TTC549 (cell line): ENCODE results near the gene SMIM15.

Experiments
- FAIRE-seq: peaks from 2 replicates; lab custom pipeline; 2012; peaks lifted over from hg19 to GRCh38; lab: Jason Lieb, UNC

SMIM15 gene

DNA sequence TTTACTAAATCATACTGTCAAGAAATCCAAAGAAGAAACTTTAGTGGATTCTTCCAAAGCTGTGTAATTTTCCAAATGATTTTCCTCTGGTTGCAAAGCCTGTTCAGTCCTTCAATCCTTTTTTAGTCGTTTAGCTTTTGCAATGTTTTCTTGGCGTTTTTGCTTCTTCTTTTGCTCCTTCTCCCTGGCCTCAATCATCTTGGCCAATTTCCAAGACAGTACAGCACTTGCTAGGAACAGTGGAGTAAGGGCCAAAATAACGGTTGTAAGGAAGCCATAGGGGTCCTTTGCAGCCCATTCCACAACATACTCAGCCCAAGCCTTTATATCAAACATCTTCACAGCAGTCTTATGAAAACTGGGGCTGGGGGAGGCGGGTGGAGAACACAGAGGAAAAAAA, 2.4 kb downstream of the SMIM15 start:
- no peak for FAIRE-seq

DNA sequence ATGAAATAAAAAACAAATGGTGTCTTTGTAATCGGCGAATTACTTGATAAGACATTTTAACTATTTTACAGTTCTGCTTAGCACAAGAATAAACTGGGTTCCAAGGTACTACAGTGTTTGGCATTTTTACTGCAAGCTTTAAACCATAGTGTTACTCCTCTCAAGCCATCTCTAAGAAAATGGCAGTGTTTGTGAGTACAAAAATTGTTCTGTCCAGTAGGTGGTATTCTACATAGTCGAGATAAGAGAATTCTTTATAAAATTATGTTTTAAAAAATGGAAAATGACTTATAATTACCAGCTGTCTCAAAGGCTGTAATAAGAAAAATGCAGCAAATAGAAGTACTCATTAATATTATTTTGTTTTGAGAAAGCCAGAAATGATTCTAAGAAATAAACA, 3.2 kb downstream of the SMIM15 start:
- FAIRE-seq = no peak

DNA sequence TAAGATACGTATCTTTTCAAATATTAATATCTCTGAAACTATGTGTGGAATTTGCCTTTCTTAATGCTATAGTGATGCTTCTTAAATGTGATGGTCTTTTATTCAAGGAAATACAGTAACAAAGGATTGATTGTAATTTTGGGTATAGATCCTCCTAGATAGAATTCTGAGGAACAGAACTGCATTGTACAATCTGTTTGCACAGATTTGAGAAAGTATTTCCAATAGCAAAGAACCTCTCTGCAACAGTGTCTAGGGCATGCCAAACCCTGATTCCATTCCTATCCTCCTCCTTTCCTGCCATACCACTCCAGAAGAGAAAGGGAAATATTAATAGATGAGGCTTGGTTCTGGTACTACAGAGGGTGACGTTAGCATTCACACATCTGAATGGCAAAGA, 10.4 kb downstream of the SMIM15 start:
- FAIRE-seq = no peak

DNA sequence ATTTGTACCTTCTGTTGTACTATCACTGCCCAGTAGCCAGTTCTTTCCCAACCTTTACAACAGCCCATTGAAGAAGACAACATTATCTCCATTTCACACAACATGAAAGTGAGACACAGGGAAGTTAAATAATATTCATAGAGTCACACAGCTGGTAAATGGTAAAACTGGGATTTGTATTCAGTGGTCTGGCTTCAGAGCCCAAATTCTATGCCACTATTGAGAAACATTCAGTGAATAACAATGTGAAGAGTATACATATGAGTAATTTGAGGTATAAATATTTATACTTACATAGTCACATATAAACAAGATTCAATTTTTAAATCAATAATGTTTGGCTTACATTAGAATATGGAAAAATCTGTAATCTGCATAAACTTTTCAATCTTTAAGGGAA, 13.8 kb downstream of the SMIM15 start:
- FAIRE-seq = no peak

DNA sequence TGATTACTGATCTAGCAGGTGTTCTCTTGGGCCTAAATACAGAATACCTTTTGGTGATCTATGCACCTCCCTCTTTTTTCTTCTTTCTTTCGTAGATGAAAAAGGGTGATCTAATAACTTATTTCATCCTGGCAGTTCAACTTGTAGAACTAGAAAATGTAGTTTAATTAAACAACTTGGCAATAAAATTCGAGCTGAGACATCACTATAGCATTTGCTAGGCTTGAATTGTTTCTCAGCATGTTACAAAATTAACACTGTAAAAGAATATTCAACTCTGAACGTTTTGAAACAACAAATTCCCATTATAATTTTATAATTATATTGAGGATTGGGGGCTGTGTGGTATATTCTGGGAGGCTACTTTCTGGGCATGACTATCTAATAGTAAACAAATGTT, 19.5 kb downstream of the SMIM15 start:
- no peak for FAIRE-seq

DNA sequence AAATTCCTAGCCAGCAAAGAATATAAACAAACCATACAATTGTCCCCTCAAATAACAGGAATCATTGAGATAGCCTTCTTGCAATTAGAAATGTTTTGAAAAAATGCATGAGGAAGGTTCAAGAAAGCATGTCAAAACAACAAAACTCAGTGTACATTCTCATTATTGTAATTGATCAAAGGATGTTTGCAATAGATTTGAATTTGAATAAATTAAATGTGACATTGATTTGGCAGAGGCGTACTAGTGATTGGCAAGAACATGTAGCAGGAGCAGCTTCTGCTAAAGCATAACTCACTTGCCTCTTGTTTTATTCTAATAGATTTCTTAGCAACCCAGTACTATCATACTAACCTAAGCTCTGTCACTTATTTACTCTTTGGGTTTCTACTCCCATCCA, 19.9 kb downstream of the SMIM15 start:
- FAIRE-seq = no peak

DNA sequence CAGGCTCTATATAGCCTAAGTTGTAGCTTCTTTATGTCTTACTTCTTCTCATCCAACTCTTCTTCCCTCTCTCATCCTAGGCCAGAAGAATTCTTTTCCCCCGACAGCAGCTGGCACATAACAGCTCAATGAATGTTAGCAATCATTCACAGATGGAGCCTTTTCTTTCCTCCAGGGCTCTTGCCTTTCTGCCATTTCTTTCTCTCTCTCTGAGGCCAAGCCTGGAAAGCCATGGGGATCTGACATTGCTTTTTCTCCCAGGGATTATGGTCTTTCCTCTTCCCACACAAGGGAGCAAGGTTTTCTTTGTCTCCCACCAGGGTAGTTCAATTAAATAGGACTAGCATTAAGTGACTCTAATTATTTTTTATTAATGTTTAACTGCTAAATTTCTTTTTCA, 20.5 kb downstream of the SMIM15 start:
- FAIRE-seq = no peak

DNA sequence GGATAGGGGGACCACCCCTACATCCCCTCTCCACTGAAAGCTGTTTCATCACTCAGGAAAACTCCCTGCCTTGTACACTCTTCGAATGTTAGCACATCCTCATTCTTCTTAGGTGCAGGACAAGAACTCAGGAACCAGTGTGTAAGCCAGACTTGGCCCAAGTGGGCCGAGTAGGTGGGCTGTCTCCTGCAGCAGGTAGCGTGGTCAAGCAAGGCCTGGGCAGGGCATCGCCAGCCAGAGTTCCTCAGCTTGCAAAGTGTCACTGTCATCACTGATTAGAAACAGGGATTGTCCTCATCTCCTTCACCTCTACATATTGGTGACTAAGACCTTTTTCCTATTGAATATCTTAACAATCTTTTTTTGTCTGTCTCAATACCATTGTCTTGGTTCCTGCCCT, 22.3 kb downstream of the SMIM15 start:
- FAIRE-seq = no peak

DNA sequence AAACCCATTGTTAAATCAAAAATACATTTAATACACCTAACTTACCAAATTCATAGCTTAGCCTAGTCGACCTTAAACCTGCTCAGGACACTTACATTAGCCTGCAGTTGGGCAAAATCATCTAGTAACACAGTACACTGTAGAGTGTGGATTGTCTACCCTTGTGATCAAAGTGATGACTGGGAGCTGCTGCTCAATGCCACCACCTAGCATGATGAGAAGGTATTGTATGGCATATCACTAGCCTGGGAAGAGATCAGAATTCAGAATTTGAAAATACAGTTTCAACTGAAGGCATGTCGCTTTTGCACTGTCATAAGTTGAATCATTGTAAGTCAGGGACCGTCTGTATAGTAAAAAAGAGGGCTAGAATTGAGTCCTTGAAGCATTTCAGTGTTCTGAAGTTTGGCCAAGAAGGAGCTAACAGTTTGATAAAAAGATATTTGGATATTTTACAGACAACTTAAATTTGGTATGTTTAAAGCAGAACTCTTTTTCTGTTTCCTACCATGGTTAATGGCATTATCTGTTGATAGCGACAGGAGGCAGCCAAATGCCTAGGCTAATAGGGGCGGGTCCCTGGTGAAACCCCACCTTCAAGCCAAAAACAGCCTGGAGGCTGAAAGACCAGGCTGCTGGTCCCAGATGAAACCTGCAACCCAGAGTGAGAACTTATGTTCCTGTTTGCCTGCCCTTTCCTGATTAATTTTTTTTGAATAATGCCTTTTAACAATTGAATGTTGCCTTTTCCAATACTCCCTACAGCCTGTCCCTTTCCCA, 23.0 kb downstream of the SMIM15 start:
- no peak for FAIRE-seq

DNA sequence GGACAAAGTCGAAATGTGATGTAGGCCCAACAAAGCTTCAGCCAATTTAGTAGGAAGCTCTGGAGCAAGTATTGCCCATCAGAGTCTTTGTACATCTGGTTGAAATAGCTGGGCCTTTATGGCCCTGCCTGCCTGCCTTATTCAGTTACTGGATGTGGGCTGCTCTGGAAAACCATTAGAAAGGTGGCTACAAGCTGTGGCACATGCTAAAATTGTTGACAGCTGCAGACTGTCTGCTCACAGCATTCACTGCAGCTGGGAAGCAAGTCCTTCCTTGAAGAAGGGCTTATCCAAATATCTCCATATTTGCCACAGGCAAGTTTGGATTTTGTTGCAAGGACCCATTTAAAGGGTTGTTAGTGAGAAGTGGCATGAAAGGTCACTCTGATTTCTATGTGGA, 24.4 kb downstream of the SMIM15 start:
- no peak for FAIRE-seq

DNA sequence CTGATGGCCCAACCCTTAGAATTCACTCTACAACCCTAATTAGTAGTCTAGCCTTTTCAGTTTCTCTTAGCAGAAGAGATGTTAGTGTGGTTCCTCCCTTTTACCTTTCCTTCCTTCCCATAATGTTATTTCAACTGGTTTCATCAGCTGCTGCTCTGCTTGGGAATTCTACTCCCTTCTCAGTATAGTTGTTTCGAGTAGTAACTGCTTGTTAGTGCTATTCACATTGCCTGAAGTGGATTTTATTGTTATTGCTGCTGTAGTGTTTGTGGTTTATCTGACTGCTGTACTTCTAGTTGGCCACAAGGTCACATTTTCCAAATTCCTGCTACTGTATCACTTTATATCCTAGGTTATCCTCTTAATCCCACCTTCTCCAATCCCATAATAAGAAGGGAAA, 29.7 kb downstream of the SMIM15 start:
- no peak for FAIRE-seq

DNA sequence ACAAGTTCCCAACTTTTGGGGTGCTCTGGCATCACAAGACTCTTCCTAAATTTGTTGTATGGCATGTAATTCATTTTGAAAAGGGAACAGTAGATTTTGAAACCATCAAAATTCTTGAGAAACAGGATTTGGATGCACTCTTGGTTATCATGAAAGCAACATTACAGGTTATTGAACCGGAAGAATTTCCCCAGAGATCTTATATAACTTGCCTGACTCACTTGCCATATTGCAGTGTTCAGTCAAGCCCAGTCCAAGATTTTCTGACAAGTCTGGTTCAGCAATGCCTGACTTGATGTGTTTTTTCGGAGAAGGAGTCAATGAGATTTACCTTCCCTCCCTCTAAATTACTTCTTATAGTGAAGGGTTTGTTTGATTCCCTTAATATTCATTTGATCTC, 32.0 kb downstream of the SMIM15 start:
- no peak for FAIRE-seq

DNA sequence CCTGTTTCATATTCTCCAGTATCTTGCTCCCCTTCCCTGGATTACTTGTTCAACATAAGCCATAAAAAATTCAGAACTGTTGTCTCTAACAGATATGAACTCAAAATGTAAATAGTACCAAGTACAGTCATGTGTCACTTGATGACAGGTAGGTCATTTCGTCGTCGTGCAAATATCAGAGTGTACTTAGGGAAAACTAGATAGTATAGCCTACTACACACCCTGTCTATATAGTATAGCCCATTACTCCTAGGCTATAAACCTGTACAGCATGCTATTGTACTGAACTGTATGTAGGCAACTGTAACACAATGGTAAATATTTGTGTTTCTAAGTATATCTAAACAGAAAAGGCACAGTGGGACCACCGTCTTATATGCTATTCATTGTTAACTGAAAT, 39.1 kb downstream of the SMIM15 start:
- FAIRE-seq = no peak

DNA sequence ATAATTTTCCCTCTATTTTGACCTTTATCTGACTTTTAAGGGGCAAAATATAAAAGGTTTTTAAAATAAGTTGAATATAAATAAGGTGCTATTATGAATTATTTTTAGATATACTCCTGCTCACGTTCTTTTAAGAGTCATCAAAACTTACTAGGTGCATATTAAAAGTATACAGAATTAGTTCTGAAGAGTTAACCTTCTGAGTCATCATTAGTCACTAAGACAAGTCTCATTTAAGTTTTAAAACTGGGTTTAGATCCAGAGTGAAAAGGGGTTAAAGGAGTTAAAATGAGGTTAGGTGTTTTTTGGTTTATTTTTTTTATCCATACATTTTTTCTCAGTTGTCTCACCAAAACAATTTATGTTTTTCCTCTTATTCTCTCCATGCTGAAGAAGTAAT, 41.7 kb downstream of the SMIM15 start:
- FAIRE-seq = no peak

DNA sequence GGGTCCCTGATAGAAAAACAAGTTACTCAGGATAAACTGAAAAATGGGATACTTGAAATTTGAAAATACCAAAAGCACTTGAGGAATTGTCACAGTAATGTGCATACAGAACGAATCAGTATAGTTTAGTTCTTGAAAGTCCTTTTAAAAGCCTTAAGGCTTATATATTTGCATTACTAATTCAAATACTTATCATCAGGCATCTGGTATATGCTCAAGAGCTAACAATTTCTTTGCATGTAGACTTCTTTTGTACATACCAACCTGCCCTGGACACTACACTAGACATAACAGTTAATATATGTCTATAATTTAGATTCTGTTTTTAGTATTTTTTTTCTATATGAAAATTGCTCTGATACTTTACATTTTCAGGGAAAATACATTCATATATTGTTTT, 43.2 kb downstream of the SMIM15 start:
- FAIRE-seq = no peak

DNA sequence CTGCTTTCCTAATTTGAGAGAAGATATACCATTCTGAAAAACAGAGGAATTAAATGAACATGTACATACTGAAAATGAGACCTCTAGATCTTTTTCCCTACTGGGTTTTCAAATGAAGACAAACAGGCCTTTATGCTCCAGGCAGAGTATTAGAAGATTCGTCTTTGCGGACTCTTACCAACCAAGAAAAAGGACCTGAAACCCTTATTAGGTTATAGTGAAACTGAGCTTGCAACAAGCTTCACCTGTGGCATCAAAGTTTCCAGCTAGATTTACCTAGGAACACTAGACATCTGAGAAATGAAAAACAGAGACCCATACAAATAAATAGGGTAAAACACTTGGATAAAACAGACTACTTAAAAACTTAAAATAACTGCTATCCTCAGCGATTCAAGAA, 46.3 kb downstream of the SMIM15 start:
- no peak for FAIRE-seq

DNA sequence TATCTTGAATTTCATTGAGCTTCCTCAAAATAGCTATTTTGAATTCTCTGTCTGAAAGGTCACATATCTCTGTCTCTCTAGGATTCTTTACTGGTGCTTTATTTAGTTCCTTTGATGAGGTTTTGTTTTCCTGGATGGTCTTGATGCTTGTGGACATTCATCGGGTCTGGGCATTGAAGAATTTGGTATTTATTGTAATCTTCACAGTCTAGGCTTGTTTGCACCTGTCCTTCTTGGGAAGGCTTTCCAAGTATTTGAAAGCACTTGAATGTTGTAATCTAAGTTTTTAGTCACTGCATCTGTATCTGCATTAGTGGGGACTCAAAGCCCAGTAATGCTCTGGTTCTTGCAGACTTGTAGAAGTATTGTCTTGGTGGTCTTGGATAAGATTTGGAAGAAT, 47.8 kb downstream of the SMIM15 start:
- no peak for FAIRE-seq
